HG03039 (cell line): ENCODE results near the gene CSF3R.
A peak's percentile ranks its signal among the peaks of the same experiment; 100 is the strongest.

ENCODE experiments used
- ATAC-seq: cut with Tn5 transposase; IDR thresholded peaks from one replicate; pipeline ENCODE4 v1.9.1; 2021; ENCODE audit warnings: mild to moderate bottlenecking, moderate library complexity; ENCODE audit not compliant: unreplicated experiment

CSF3R gene

GRCh38 chr1:36463463-36463802 lies 19.3 kb downstream of the CSF3R start:
- peak; percentile 2 for ATAC-seq

DNA sequence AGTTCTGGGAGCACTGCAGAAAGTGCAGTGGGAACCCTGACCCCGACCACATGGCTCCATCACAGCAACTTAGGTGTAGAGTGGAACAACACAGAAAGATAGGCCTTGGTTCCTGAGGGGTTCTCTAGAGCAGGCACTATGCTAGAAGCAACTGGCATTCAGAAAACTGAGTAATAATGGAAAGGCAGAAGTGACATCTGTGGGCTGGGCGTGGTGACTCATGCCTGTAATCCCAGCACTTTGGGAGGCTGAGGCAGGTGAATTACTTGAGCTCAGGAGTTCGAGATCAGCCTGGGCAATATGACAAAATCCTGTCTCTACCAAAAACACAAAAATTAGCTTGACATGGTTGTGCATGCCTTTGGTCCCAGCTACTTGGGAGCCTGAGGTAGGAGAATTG lies 23.8 kb downstream of the CSF3R start:
- ATAC-seq = no peak

DNA sequence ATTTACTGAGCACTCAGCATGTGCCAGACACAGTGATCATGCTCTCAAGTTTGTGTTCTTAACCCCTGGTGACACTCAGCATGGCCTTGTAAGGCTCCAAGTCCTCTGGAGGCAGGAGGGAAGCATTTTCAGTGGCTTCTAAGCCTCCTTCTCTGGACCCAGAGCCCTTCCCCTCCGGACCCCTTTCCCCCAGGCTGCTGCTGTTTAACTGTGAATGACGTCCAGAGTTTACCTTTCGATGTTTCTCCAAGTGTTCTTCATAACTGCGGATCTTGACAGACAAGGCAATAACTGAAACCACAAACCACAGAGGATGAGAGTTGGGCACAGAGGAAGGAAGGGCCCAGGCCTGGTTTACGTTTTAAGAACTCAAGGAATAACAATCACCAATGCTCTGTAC lies 25.0 kb downstream of the CSF3R start:
- no peak for ATAC-seq

DNA sequence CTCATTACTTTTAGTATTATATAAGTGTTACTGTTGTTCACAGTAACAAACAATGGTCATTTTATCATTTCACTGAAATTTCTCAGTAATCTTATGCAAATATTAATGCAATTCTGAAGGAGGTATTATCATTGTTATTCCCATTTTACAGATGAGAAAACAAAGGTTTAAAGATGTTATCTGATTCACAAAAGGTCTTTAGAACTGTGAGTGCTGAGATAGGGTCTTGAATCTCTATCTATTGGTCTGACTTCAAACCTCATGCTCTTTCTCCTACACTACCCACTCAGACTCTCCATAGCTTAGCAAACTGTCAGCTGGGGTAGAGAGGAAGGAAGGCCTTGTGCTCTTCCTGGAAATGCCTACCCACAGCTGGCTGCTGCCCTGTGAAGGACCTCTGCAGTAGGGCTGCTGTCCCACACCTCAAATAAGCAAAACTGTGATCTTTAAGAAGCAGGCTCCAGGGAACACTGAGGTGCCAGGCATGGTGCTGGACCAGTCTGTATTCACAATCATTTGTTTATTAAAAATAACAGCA lies 26.3 kb downstream of the CSF3R start:
- ATAC-seq = no peak

- no peak for ATAC-seq
Measured at GRCh38 chr1:36455386-36455785, 27.3 kb downstream of the CSF3R start.

DNA sequence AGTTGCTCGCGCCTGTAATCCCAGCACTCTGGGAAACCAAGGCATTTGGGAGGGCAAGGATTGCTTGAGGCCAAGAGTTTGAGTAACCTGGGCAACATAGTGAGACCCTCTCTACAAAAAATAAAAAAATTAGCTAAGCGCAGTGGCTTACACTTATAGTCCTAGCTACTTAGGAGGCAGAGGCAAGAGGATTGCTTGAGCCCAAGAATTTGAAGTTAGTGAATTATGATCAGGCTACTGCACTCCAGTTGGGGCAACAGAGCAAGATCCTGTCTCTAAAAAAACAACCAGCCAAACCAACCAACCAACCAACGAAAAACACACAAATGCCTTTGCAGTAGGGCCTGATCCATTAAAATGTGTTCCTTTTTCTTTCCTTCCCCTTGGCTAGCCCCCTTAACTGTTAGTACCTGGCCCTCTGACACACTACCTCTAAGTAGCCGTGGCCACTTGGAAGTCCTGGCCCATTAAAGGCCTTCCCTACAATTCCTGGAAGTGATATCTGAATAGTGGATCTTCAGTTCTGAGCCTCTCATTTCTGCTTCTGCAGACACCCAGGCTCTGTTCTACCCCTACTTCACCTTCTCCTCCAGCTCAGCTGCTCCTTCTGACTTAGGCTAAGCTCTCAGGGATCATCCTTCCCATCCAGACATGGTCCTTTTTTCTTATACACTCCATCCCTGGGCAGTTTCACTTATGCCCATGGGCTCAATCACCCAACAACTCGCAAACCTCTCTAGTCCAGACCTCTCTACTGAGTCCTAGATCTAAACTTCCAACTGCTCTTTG lies 28.9 kb downstream of the CSF3R start:
- ATAC-seq = no peak

DNA sequence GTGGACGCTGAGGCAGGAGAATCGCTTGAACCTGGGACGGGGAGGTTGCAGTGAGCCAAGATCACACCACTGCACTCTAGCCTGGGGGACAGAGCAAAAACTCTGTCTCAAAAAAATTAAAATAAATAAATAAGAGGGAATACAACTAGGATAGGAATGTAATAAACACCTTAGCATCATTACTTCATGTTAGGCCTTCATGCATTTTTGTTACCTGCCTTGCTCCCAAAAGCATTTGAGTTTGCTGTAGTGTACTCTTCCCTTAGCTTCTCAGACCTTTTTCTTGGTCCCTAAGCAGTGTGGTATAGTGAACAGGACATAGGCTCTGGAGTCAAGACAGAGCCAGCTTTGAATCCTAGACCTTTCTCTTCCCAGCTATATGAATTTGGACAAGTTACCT lies 29.7 kb downstream of the CSF3R start:
- no peak for ATAC-seq

GRCh38 chr1:36450919-36451305 lies 31.8 kb downstream of the CSF3R start:
- ATAC-seq = no peak

- ATAC-seq = peak; percentile 94
Measured at GRCh38 chr1:36450270-36450918, 32.3 kb downstream of the CSF3R start, which contains the start of gene OSCP1. TSS of gene OSCP1 (minus strand) at chr1:36450451. CDS start at chr1:36450369, 82 bp downstream.

- ATAC-seq = no peak
Measured at GRCh38 chr1:36448530-36449056, 34.1 kb downstream of the CSF3R start.

DNA sequence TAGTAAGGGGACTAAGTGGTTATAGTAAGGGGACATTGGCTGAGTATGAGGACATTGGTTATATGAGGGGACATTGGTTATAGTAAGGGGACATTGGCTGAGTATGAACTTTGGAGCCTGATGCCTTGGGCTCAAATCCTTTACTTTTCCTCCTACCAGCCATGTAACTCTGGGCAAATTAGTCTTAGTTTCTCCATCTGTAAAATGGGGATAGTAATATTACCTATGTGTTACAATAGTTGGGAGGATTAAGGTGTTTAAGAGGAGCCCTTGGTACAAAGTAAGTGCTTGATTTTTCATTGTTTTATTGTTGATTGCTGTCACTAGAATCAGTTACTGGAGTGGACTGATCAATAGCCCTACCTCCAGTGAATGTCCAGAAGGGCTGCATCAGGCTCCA lies 35.3 kb downstream of the CSF3R start:
- ATAC-seq = no peak

DNA sequence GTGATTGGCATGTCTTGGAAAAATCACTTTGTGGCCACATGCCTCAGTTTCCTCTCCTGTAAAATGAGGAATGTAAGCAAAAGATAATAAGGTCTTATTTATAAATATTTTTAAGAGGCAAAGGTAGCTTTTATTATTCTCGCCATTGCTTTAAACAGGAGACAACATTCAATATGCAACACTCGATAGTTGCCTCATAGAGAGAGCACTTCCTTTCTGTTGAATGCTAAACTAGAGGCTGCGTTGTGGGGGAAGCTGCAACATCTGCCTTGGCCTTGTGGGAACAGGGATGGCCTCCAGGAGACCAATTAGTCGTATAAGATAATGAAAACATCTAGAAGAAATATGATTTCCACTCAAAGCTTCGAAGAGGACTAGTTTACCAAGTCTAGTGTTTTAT lies 36.0 kb downstream of the CSF3R start:
- no peak for ATAC-seq

DNA sequence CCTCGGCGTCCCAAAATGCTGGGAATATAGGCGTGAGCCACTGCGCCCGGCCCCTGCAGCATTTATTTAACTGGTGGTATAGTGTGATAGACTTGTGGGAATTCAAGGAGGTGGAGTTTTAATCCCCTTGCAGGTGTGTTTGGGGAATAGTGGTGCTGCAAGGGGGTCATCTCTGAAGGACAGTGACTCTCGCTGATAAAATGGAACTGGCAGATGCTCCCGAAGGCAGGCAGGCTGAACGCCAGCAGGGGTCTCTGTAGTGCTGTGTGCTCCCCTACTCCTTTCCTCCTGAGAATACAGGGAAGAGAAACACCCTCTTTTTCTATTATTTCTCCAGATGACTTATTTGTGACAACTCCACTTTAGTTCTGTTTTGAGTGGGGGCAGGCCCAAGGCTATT lies 36.4 kb downstream of the CSF3R start:
- no peak for ATAC-seq

DNA sequence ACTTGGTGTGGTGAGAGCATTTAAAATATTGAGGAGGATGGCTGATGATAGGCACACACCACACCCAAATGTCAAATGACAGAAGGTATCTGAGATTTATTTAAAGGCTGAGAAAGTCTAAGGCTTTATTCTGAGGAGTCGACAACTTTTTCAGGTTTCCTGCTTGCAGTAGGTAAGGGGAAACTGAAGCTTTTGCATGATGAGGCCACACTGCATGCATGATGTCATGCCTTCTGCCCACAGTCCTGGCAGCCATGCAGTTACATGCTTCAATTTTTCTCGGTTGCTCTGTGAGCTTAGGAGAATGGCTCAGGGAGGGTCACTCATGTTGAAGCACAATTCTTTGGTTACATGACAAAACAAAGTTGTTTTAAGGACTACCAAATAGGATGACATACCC lies 39.4 kb downstream of the CSF3R start:
- ATAC-seq = no peak

DNA sequence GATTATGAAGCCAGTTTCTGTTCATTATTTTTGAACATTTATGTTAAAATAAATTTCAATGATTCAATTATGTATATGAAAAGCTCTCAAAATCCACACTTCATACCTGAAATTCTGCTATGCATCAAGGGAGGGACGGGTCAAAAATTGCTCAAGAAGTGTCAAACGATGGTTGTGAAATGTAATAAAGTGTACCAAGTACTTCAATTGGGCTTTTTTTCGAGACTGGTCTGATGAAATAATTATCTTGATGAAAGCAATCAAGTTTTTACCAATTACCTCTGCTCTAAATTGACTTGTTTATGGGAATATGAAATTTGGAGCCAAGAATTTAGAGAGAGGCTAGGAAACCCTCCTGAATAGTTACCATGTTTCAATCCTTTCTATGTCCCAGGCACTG lies 40.4 kb downstream of the CSF3R start:
- no peak for ATAC-seq

- ATAC-seq = no peak
Measured at GRCh38 chr1:36440646-36441045, 42.1 kb downstream of the CSF3R start.

DNA sequence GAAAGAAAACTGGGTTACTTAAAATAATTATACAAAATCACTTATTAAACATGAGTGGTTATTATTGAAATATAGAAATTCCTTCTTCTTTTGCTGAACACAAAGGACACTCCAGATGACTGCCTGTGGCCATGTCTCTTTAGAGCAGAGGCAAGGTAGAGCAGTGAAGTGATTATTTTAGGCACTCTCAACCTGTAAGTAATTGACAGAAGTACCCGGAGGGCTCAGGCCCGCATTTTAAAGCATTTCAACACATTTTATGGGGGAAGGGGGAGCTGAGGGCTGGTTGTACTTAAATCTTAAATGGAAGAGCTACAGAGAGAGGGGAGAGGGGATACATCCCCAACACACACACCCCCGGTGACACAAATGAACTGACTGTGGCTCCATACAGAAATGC lies 42.7 kb downstream of the CSF3R start:
- ATAC-seq = no peak

DNA sequence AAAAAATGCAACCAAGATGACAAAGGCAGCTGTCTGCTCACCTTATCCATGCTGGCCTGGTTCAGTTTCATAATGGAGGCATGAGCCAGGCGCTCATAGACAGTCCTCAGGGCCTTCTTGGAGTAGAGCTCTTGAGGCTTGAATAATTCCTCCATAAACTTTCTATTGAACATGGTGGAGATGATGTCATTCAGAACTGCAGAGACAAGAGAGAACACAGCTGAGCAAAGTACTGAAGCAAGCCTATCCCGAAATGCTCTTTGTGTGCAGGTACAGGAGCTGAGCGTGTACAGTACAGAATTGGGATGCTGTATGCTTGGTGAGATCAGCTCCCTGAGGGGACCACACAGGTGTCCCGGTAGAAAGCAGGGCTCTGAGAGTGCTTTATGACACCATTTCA lies 44.0 kb downstream of the CSF3R start:
- ATAC-seq = no peak

DNA sequence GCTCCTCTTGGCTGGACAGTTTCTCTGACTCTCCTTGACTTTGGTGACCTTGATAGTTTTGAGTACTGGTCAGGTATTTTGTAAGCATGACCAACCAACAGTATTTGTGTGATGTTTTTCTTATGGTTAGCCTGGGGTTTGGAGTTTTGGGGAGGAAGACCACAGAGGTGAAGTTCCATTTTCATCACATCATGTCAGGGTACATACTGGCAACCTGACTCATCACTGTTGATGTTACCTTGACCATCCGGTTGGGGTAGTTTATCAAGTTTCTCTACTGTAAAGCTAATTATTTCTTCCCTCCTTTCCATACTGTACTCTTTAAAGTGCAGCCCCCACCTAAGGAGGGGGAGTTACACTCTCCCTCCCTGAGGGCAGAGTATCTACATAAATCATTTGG lies 45.9 kb downstream of the CSF3R start:
- no peak for ATAC-seq

DNA sequence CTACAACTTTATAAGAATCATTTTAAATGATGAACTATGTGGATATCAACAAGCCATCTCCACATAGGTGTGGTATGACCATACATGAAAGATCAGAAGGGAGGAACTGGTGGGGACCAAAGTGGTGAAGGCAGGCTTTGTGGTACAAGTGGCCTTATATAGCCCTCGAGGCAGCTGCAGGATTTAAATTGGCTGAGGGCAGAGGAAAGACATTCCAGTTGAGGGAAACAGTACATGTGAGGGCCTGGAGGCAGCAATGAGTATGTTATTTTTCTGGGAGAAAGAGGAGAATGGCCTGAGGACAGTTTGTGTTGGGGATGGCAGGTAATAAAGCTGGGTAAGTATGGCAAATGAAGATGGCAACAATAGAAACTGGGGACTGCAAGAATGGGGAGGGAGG lies 49.6 kb downstream of the CSF3R start:
- ATAC-seq = no peak

DNA sequence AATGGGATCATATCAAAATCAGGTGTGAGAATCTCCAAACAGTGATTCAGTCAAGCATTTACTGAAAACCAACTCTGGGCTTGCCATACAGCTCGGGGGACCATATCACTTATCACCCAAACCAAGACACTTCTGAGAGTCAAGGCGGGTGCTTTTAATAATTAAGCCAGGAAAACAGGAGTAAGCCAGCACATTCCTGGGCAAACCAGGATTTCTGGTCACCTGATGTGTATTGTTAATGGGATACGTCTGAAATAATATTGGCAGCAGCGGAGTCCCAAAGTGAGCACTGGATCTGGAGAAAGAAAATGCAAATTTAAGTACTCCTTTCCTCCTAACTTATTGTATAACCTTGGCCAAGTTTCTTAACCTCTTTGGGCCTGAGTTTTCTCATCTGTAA lies 50.1 kb downstream of the CSF3R start:
- ATAC-seq = no peak

- no peak for ATAC-seq
Measured at GRCh38 chr1:36425791-36426190, 56.9 kb downstream of the CSF3R start.
